Measurements from ENCODE around the gene SLC31A2.
"Not testable (repeated sequence)": the region's sequence is repeated elsewhere in the genome, so short reads cannot be mapped to it uniquely, and the experiment has no call there.

SLC31A2 gene, protein sequence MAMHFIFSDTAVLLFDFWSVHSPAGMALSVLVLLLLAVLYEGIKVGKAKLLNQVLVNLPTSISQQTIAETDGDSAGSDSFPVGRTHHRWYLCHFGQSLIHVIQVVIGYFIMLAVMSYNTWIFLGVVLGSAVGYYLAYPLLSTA

DNA sequence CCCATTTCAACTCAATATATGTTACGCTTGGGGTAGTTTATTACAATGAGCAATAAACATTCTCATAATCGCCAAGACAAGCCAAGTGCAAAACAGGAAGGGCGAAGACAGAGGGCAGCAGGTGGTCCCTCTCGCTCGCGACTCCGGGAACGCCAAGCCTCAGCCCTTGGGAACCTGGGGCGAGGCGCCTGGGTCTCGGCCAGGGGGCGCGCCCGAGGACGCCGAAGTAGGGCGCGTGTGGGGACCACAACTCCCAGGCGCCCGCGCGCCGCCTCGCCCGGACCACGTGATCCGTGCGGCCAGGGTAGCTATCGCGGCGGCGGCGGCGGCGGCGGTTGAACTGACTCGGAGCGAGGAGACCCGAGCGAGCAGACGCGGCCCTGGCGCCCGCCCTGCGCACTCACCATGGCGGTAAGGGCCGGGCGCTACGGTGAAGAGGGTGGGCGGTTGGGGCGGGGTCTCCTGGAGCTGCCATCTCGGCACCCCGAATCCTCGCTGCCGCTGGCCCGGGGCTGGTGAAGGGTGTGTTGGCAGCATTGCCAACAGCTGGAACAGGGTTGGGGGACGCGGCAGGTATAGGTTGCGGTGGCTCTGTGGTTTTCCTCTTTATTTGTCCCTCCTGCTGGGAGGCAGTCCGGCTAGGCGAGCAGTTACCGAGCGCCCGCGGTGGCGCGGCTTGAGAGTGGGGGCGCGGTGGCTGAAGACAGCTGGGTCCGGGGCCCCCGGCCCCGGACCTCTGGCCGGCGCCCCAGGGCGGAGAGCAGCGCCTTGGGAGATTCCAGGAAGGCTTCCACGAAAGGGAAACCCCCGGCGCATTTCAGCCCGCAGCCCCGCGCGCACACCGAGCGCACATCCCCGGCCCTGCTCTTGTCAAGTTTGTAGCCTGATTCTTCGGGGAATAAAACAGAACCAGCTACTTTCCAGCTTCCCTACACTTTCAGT lies at the start of gene SLC31A2:
Gene SLC31A2, plus strand, starts transcription at position 338 of the 942 bp plus-strand sequence. Its CDS starts 68 bp downstream, at position 406.
- DNase-seq (ENCODE audit: low read depth in 2 of 2) = peak; percentile 85 to 88

DNA sequence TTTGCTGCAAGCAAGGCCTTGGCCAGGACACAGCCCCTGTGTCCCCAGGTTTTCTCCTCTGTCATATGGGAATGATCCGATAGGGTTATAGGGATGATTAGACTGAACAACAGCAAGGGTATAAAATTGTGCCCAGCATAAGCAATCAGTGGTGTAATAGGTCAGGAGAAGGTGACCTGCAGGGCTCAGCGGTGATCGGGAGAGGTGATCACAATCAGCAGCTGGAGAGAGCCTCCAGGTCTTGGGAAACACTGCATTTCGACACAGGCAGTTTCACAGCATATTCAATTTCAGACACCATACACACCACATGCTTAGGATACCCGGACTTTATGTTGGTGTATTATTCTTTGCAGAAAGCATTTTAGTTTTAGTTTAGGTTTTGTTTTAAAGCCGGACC lies 45.5 kb upstream of the SLC31A2 start:
- DNase-seq (ENCODE audit: low read depth in 2 of 2) = not testable (repeated sequence)

DNA sequence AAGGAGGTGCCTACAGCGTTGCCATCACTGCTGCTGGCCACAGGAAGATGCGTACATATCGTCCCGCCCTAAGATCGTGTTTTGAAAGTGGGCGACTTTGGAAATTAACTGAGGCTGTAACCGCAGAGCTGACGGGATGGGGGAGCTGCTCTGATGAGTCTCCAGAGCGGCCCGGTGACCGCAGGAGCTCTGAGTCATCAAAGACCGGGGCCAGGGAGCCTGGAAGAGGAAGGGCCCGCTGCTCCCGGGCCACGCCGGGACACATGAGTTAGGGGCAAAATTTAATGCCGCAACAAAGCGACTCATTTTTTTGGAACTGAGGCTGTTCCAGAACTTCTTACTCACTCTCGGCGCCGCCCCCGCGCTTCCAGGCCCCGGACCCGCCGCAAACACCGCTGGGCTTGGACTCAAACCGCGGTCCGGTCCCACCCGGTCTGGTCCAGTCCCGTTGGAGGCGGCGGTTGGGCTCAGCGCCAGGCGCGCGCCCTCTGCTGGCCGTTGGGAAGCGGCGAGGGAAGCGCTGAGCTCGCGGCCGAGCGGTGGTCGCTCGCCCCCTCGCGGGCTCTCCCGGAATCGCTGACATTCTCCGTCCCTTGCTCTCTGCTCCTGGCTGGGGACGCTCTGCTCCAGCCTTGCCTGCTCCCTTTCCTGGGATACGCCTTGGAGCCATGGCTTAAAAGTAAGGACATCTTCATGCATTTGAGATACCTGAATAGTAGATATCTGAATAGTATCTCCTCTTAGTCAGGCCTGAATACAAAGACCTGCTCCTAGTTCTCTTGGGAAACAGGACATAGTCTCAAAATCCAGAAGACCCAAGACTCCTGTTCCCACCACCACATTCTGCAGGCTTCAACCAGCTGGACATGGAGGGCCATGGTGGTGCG lies 39.5 kb upstream of the SLC31A2 start:
- not testable (repeated sequence) for DNase-seq (ENCODE audit: low read depth in 2 of 2)

DNA sequence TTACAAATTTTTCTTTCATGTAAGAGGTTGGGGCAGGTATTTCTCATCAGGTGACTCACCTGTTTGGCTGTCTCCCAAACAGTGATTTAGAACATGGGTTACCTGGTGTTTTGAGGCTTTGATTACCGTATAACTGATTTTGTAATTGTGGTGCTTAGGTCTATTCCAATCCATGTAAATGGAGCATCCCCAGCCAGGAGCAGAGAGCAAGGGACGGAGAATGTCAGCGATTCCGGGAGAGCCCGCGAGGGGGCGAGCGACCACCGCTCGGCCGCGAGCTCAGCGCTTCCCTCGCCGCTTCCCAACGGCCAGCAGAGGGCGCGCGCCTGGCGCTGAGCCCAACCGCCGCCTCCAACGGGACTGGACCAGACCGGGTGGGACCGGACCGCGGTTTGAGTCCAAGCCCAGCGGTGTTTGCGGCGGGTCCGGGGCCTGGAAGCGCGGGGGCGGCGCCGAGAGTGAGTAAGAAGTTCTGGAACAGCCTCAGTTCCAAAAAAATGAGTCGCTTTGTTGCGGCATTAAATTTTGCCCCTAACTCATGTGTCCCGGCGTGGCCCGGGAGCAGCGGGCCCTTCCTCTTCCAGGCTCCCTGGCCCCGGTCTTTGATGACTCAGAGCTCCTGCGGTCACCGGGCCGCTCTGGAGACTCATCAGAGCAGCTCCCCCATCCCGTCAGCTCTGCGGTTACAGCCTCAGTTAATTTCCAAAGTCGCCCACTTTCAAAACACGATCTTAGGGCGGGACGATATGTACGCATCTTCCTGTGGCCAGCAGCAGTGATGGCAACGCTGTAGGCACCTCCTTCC lies 37.9 kb upstream of the SLC31A2 start:
- DNase-seq (ENCODE audit: low read depth in 2 of 2) = not testable (repeated sequence)

DNA sequence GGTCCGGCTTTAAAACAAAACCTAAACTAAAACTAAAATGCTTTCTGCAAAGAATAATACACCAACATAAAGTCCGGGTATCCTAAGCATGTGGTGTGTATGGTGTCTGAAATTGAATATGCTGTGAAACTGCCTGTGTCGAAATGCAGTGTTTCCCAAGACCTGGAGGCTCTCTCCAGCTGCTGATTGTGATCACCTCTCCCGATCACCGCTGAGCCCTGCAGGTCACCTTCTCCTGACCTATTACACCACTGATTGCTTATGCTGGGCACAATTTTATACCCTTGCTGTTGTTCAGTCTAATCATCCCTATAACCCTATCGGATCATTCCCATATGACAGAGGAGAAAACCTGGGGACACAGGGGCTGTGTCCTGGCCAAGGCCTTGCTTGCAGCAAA lies 32.0 kb upstream of the SLC31A2 start:
- DNase-seq (ENCODE audit: low read depth in 2 of 2) = not testable (repeated sequence)

DNA sequence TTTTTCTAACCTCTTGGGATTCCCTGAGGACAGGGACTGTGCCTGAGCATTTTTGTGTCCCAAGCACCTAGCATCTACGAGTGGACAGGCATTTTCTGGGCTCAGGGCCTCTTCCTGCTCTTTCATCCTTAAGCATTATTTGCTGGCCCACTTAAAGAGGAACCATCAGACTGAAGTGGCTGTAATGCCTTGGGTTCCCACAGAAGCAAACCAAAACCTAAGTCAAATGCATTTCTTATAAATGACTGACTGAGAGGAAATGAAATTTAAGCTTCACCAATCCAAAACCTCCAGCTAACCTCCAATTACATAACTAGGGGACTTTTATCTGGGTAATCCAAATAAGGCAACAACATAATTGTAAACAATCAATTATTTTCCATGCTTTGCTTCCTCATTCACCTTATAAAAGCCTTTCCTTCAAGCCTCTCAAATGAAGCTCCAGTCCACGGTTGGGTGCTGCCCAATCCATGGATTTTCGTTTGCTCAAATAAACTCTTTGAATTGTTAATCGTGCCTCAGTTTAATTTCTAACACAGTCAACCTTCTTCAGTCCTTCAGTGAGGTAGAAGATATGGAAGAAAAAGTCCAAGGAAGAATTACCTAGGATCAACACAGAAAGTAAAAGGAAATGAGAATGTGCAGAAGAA lies 25.3 kb upstream of the SLC31A2 start:
- DNase-seq (ENCODE audit: low read depth in 2 of 2) = no peak

DNA sequence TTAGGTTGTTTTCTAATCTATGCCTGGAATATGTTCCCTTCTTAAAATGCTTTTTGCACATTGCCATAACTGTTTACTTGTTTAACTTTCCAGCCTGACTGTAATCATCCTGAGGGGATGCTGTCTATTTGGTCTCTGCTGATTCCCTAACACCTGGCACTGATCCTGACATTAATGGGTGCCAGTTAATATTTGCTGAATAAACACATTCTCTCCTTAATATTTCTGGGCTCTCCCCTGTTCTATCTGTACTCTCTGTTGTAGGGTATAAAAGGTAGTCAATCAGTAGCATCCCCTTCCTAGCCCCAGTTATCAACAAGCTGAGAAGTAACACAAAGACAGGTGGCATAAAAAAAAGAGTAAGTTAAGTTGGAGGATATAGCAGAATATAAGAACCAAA lies 21.3 kb upstream of the SLC31A2 start:
- no peak for DNase-seq (ENCODE audit: low read depth in 2 of 2)

DNA sequence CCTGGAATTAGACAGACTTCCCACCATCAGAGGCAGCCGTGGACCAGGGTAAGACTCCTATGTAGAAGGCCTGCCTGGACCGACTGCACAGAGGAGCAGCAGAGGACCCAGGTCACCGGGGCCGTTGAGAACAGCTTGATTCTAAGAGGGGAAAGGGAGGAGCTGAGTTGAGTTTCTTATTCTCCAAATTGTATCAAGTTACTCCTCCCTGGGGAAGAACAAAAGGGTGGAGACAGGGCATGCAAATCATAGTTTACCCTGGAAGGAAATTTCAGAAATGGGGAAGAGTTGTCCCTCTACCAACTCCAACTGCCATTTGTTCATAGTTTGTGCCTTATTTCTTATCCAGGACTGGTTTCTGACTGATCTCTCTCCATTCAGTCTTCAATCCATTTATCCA lies 20.9 kb upstream of the SLC31A2 start:
- DNase-seq (ENCODE audit: low read depth in 2 of 2) = no peak

DNA sequence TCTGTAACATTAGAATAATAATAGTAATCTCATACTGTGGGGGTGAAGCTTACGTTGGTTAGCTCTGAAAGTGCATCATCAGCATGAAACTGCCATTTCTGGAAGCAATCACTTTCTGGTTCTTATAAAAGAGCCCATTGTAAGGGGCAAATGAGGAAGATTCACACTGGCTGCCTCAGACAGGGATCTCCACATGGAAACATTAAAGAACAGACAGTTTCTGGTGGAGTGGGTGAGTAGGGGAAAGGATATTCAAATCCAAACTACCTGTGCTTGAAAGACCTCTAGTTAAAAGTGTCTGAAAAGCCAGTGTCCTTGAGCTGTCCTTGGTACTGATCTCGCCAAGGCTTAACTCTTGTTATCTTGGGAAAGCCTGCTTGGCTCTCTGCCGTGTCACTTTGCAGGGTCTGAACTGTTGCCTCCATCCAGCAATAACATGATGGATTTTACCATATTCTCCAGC lies 19.1 kb upstream of the SLC31A2 start:
- DNase-seq (ENCODE audit: low read depth in 2 of 2) = no peak

DNA sequence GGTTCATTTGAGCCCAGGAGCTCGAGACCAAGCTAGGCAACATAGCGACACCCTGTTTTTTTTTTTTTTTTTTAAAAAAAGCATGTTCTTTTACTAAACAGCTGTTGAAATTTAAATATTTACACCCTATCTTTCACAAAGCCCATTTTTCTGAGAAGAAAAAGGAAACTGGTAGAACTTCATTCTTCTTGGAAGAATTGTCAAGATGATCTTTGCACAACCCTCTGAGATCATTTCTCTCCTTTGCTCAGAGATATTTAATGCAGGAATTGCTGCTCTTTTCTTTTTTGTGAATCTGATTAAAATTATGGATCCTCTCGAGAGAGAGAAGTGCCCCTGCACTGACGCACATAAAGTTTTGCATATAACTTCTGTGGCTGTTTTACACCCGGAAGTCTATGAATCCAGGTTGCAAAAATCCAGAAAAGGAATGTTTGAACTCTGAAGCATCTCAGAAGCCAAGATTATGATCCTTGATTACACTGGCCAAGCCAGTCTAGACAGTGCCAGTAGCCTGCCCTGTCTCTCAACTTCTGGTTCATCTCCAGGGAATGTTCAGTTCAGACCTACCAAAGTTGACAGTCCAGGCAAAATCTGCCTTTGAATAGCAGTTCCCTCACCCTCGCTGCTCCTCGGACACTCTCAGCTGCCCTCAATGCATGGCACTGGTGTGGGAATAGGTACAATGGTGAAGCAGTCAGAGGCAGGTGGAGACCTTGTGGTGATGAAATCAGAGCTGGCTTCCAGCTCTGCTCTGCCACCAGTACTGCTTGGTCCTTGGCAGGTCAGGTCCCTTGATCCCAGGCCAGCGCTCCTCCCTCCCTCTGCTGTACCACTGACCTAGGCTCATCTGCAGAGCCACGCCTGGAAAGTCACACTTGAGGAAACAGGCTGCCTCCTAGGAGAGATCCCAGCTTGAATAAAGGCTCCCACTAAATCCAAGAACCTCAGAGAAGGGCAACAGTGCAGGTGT lies 13.3 kb upstream of the SLC31A2 start:
- no peak for DNase-seq (ENCODE audit: low read depth in 2 of 2)

DNA sequence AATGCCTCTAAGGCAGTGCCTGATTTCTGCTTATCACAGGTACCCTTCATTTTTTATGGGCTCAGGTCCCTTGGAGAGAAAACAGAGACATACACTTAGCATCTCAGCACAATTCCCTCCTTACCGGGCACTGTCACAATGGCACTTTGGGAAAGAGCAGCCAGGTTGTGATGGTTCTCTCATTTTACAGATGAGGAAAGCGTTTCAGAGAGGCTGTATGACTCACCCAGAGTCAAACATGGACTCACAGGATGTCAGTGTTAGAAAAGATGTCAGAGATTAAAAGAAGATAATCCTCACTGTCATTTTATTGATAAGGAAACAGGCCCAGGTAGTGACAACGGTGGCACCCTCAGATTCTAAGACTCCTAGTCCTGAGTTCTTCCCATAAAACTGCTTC lies 12.0 kb upstream of the SLC31A2 start:
- no peak for DNase-seq (ENCODE audit: low read depth in 2 of 2)

DNA sequence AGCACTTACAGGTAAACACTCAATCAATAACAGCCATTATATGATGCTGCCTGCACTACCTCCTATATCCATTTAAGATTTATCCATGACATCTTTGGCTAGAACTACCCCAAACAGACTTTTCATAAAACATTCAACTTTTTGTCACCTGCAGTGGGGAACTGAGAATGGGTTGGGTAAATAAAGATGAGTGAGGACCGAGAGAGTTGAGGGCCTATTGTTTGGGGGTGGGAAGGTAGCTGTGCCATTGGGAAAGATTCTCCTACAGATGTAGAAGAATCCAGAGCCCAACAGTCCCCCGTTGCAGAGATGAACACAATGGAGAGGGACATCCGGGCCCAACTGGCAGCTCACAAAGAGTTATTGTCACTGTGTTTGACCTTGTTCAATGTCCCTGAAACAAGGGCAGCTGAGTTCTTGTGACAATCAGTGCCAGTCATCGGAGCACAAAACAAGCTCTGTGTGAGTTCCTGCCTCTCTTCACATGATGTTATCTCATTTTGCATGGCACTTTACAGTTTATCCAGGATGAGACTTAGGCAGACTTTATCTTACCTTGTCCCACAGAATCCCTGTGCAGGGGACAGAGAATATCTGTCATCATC lies 11.5 kb upstream of the SLC31A2 start:
- no peak for DNase-seq (ENCODE audit: low read depth in 2 of 2)

DNA sequence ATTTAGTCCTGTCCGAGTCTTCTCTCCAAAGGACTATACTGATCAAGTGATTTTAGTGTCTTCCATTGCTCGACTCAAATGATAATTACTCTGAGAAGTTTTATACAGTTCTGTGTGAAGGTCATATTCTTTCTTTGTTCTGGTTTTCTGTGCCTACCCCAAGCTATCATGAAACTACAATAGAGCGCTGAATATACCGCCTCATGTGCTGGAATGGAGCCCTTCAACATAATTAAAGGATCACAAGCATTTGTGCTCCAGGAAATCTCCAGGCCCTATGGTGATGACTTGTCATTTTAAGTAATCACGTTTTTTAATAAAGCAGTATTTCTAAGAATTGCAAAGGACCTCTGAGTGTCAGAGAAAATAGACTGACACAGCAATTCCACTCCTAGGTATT lies 10.9 kb upstream of the SLC31A2 start:
- no peak for DNase-seq (ENCODE audit: low read depth in 2 of 2)

DNA sequence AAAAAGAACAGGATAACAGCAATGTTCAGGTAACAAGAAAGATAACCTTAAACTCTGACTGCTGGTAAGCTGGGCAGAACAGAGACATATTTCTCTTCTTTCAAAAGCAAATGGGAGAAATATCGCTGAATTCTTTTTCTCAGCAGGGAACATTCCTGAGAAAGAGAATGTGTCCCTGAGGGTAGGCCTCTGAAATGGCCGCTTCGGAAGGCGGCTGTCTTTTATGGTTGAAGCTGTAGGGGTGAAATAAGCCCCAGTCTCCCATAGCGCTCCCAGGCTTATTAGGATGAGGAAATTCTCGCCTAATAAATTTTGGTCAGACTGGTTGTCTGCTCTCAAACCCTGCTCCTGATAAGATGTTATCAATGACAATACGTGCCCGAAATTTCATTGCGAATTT lies 9.9 kb upstream of the SLC31A2 start:
- not testable (repeated sequence) for DNase-seq (ENCODE audit: low read depth in 2 of 2)

DNA sequence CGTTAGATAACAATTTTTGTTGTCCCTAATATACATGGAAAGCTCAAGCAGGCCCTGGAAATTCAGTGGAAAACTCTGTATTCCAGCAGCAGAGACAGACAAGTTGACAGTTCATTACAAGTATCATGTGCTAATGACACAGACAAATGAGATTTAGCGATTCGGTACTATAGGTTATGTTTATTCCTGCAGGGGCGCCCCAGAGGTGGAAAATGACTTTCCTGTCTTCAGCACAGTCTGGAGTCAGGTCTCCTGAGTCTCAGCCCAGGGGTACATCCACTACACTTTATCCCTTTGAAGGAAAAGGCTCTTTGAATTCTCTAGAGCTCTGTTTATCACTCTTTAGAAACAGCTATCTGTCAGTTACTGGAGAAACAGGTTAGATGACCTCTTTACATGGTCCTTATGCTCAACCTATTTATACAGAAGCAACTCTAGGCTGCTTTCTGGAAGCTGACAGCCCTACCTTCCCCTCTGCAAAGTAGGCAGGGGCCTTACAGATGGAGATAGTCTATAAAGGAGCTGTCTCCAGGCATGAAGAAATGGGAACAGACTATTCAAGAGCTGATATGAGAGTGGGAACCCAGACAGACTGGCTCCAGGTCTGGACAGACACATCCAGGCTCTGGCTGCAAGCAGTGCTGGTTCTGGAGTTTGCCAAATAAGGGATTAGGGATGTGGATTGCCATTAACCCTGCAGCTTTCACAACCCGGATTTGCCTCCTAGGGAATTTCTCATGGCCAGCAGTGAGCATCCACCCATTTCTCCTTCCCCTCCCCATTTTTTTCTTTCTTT lies 7.2 kb upstream of the SLC31A2 start:
- no peak for DNase-seq (ENCODE audit: low read depth in 2 of 2)

DNA sequence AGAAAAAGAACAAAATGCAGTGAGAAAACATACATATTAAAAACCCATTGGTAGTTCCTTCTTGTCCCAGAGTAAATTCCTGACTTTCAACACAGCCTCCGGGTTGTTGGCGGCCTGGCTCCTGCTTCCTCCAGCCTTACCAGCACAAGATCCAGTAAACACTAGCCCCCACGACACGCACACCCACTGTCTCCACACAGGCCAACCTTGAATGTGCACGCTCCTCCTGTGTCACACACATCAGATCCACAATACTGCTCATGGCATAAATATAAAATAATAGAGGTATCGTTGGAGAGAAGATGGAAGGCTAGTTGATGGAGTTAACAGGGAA lies 2.5 kb upstream of the SLC31A2 start:
- DNase-seq (ENCODE audit: low read depth in 2 of 2) = no peak

DNA sequence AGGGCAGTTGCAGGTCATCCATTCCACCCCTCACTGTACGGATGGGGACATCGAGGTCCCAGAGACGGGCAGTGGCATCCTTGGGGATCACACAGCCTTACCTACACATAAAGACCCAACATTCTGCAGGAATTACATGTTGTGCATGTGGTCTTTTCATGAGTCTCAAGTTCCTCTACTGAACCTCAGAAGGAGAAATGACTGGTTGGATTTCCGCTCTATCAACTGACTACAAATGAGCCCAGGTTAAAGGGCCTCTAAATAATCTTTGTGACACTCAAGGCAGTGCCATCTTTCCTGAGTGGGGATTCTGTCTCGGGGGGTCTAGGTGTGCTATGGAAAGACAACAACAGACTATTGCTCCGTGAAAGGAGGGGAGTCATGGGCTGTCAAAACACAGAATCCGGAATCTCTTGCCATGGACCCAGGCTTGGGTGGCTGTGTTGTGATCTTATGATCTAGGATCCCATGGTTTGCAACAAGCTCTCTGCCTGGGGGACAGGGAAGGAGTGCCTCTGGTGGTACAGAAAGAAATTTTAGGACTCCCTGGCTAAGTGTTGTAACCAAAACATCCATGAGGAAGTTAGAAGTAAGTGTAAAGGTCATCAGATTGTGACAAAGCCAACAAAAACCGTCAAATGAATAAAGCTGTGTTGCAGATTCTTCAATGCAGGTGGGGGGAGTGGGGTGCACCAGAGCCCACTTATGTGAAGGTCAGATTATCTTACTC lies 1.9 kb upstream of the SLC31A2 start:
- DNase-seq (ENCODE audit: low read depth in 2 of 2) = no peak

DNA sequence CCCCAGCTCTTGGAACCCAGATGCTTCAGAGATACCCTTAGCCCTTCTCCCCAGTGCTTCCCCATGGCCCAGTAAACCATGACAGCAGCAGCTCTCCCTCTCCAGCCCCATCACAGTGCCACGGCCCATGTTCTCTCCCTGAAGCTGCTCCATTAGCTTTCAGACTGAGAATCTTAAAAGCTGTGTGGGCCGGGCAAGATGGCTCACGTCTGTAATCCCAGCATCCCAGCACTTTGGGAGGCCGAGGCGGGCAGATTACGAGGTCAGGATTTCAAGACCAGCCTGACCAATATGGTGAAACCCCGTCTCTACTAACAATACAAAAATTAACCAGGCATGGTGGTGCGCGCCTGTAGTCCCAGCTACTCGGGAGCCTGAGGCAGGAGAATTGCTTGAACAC lies 1.2 kb upstream of the SLC31A2 start:
- DNase-seq (ENCODE audit: low read depth in 2 of 2) = not testable (repeated sequence)

All from stimulated activated CD8-positive, alpha-beta memory T cell treated with anti-CD3 and anti-CD28 coated beads, Interleukin-2, amount 100 ng/mL, for 48 hours (primary cell).